ENCODE data around the gene FNDC1.
A peak's percentile ranks its signal among the peaks of the same experiment; 100 is the strongest.

The FNDC1 gene

GRCh38 chr6:159213405-159213804 lies 44.2 kb downstream of the FNDC1 start:
- no peak for FAIRE-seq

GRCh38 chr6:159214281-159214680 lies 45.1 kb downstream of the FNDC1 start:
- FAIRE-seq = no peak

- FAIRE-seq = no peak
Observed at GRCh38 chr6:159217595-159218275, 48.5 kb downstream of the FNDC1 start.

GRCh38 chr6:159220093-159220492 lies 50.9 kb downstream of the FNDC1 start:
- FAIRE-seq = no peak

- FAIRE-seq = no peak
Observed at GRCh38 chr6:159221486-159222170, 52.4 kb downstream of the FNDC1 start.

GRCh38 chr6:159224452-159224851 lies 55.3 kb downstream of the FNDC1 start:
- no peak for FAIRE-seq

GRCh38 chr6:159229651-159230051 lies 60.5 kb downstream of the FNDC1 start:
- FAIRE-seq = no peak

GRCh38 chr6:159232106-159232645 lies 63.0 kb downstream of the FNDC1 start:
- FAIRE-seq = no peak

GRCh38 chr6:159232751-159233150 lies 63.6 kb downstream of the FNDC1 start:
- FAIRE-seq = no peak

GRCh38 chr6:159233365-159234101 lies 64.3 kb downstream of the FNDC1 start:
- FAIRE-seq = no peak

GRCh38 chr6:159234102-159234553 lies 64.9 kb downstream of the FNDC1 start:
- FAIRE-seq = no peak

- FAIRE-seq = no peak
Observed at GRCh38 chr6:159238920-159239558, 69.8 kb downstream of the FNDC1 start.

GRCh38 chr6:159249128-159249527 lies 79.9 kb downstream of the FNDC1 start:
- peak; percentile 51 for FAIRE-seq

- peak; percentile 70 for FAIRE-seq
Observed at GRCh38 chr6:159249752-159250151, 80.6 kb downstream of the FNDC1 start.

GRCh38 chr6:159250633-159251032 lies 81.4 kb downstream of the FNDC1 start:
- FAIRE-seq = no peak

- FAIRE-seq = no peak
Observed at GRCh38 chr6:159252955-159253508, 83.8 kb downstream of the FNDC1 start.

- peak; percentile 48 for FAIRE-seq
Observed at GRCh38 chr6:159254186-159254585, 85.0 kb downstream of the FNDC1 start.

- FAIRE-seq = no peak
Observed at GRCh38 chr6:159255434-159255951, 86.3 kb downstream of the FNDC1 start.

GRCh38 chr6:159256128-159256527 lies 86.9 kb downstream of the FNDC1 start:
- FAIRE-seq = no peak

- FAIRE-seq = no peak
Observed at GRCh38 chr6:159257846-159258245, 88.6 kb downstream of the FNDC1 start.

GRCh38 chr6:159259441-159260125 lies 90.4 kb downstream of the FNDC1 start:
- FAIRE-seq = no peak

- FAIRE-seq = no peak
Observed at GRCh38 chr6:159260208-159260607, 91.0 kb downstream of the FNDC1 start.
